HG03280 (cell line): ENCODE data around the gene CCDC146.
"Not testable (repeated sequence)": the region's sequence is repeated elsewhere in the genome, so short reads cannot be mapped to it uniquely, and the experiment has no call there.

ENCODE experiments used
- ATAC-seq: cut with Tn5 transposase; IDR thresholded peaks from one replicate; pipeline ENCODE4 v1.9.1; 2021; ENCODE audit warnings: mild to moderate bottlenecking, moderate library complexity; ENCODE audit not compliant: unreplicated experiment

The CCDC146 gene

DNA sequence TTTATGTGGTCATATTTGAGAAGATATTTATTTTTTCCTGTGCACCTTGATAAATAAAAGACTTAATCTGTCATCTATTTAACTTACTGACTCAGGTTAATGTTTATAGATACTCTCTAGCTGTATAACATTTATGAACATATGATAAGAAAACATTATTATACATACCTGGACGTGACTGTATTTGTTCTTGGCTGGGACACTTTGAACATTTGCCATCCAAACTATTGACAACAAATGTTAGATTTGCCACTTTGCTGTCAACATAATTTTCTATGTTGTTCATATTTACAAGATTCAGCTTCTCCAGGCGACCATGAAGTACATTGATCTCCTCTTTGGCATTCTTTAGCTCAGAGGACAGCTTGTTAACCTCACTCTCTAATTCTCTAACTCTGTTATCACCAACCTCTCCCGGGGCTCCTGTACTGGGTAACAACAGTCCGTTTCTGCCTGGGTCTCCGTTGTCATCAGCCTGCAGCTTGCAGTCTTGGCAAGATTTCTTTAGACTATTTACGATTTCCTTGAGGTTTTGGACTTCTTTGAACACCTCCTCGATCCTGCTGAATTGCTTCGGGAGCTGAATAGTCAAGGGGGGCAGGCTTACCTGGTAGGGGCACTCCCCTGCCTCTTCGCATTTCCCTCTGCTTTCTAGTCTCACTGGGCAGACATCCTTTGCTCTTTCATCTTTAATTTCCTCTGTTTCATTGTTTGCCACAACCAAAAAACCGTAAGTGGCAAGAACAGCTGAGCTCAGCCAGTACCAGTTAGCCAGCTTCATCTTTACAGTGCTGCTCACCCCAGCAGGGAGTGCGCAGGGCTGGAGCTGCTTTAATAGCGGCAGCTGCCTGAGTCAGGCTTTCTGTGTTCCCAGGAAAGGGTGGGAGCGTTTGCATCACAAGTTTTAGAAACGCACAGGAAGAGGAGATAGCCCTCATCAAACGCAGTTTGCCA is 76.9 kb downstream of the CCDC146 start, which contains the start of gene FGL2:
FGL2 (minus strand) TSS at position 807 of the 954 bp plus-strand sequence; CDS start at position 781, 26 bp downstream.
- ATAC-seq = no peak

GRCh38 chr7:77200542-77200941 is 78.1 kb downstream of the CCDC146 start:
- ATAC-seq = no peak

GRCh38 chr7:77202481-77202976 is 80.1 kb downstream of the CCDC146 start:
- peak; percentile 96 for ATAC-seq

GRCh38 chr7:77205706-77206105 is 83.3 kb downstream of the CCDC146 start:
- no peak for ATAC-seq

GRCh38 chr7:77208416-77208815 is 86.0 kb downstream of the CCDC146 start:
- no peak for ATAC-seq

DNA sequence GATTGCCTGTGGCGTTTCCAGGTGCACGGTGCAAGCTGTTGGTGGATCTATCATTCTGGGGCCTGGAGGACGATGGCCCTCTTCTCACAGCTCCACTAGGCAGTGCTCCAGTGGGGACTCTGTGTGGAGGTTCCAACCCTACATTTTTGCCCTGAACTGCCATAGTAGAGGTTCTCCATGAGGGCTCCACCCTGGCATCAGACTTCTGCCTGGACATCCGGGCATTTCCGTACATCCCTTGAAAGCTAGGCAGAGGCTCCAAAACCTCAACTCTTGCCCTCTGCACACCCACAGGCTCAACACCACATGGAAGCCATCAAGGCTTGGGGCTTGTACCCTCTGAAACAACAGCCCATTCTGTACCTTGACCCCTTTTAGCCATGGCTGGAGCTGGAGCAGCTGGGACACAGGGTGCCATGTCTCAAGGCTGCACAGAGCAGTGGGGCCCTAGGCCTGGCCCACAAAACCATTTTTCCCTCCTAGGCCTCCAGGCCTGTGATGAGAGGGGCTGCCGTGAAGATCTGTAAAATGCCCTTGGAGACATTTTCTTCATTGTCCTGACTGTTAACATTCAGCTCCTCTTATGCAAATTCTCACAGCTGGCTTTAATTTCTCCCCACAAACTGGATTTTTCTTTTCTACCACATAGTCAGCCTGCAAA is 87.2 kb downstream of the CCDC146 start:
- no peak for ATAC-seq

DNA sequence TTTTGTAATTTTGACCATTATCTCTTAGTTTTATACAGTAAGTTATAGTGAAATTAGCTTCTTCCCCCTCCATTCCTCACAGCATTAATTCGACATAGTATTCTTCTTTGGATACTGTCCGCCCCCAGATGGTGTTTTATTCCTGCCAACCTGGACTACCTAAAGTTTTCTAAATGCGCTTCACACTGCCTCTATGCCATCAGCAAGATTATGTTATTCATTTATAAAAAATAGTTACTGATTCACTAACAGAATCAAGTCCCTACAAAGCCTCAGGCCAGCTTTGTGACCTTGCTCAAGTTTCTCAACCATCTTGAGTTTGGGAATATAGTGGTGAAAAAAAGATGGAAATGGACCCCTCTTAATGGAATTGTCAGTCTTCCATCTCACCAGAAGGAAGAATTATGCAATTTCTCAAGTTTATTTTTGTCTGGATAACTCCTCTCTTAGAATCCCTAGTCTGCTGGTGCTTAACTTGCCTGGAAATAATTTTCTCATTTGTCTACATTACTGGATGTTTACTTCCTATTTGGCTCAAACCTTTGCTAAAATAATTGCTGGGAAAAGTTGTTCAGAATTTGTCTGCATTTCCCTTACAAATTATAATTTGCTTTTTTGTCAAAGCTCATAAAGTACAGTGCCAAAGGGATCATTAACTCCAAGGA is 93.9 kb downstream of the CCDC146 start:
- ATAC-seq = no peak

DNA sequence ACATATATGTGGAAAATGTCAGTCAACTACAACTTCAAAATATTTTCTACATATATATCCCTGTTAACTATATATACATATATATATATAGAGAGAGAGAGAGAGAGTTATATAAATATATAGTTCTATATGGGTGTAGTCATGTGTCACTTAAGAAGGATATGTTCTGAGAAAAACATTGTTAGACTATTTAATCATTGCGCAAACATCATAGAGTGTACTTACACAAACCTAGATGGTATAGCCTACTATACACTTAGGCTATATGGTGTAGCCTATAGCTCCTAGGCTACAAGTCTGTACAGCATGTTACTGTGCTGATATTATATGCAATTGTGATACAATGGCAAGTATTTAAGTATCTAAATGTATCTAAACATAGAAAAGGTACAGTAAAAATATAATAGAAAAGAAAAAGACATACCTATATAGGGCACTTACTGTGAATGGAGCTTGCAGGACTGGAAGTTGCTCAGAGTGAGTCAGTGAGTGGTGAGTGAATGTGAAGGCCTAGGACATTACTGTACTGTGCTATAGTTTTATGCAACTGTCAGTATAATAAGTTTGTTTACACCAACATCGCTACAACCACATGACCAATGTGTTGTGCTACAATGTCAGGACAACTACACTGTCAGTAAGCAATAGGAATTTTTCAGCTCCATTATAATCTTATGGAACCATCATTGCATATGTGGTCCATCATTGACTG is 95.2 kb downstream of the CCDC146 start:
- ATAC-seq = no peak

- not testable (repeated sequence) for ATAC-seq
These were observed 97.4 kb downstream of the CCDC146 start for GRCh38 chr7:77219701-77220331.

DNA sequence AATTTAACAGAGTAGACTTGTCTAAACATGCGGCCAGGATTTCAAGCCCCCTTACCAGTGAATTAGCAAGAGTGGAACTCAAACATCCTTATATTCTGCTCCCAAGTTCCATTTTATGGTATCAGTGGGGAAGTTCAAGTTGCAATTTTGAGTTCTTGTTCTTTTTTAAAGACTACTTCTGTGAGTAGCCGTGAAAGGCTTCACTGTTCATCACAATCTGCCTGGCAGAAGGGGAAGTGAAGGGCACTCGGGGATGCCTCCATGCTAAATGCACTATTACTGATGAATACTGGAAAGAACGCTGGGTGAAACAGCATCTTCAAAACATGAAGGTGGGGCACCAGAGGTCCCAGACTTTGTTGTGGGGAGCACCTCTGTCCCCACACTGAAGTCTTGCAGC is 99.7 kb downstream of the CCDC146 start:
- ATAC-seq = no peak

DNA sequence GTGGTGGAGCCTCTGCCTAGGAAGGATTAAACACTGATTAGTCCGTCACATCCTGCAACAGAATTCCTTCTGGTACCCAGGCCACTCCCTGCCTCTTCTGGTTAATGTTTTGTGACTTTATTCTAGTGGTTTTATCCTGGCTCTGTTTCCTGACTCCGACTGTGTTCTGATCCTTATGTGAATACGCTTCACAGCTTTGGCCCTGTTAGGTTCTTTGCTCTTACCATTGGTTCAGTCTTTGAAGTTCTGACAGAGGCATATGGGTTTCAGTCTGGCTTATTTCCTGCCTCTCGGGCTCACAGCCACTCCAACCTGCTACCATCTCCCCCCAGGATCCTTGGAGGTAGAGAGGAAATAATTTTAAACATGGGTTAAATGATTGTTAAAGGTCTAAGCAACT is 100.4 kb downstream of the CCDC146 start:
- ATAC-seq = no peak

DNA sequence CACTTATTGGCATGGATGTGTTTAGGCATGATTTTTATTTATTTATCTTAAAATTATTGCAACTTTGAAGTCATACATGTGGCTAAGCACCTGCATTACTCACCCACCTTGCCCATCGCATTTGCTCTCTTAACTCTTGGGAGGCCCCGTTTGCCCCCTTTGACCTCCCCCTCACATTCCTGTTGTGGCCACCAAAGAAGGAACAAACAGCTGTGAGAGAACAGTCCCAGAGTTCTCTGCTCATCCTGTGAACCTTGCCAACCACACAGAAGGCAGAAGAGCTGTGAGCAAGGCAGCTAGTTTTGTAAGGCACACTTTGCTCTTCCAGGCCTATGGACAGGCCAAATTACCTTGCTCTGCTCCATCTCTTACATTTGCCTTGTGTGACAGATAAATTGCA is 100.8 kb downstream of the CCDC146 start:
- ATAC-seq = no peak

GRCh38 chr7:77226357-77226839 is 104.0 kb downstream of the CCDC146 start:
- no peak for ATAC-seq

GRCh38 chr7:77228795-77229194 is 106.4 kb downstream of the CCDC146 start:
- not testable (repeated sequence) for ATAC-seq

DNA sequence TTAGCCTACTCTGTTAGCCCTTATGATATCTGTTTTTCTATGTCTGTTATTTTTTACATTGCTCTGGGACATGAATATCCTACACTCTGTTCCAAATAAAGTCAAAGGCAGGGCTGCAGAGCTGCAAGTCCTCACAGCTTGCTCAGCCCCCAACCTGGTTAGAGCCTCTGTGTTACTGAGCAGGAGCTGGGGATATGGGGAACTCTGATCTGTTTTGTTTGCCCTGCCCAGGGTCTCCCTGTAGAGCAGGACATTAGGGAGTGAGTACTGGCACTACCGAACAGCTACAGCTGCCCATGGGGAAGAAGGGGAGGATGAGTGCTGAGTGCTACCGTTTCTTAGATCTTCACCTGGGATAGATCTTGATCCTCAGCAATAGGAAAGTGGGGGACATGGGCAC is 110.1 kb downstream of the CCDC146 start:
- no peak for ATAC-seq

DNA sequence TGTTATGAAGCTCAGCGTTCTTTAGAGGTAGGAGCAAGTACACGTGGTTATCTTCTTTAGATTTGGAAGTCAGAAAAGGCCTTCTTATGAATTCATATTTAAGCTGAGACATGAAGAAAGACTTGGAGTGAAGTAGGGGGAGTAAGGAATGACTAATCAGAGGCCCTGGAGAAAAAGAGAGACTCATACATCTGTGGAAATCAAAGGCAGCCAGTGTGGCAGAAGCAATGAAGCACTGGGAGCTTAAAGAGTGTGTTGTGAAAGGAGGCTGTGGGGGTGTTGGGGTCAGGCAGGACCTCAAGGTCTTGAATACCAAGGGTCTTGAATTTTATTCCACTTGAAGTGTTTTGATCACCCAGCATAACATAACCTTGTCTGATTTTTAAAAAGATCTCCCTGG is 112.9 kb downstream of the CCDC146 start:
- no peak for ATAC-seq

GRCh38 chr7:77238703-77239136 is 116.3 kb downstream of the CCDC146 start:
- no peak for ATAC-seq

- no peak for ATAC-seq
These were observed 117.1 kb downstream of the CCDC146 start for GRCh38 chr7:77239471-77239870.

GRCh38 chr7:77242068-77242467 is 119.7 kb downstream of the CCDC146 start:
- ATAC-seq = no peak

DNA sequence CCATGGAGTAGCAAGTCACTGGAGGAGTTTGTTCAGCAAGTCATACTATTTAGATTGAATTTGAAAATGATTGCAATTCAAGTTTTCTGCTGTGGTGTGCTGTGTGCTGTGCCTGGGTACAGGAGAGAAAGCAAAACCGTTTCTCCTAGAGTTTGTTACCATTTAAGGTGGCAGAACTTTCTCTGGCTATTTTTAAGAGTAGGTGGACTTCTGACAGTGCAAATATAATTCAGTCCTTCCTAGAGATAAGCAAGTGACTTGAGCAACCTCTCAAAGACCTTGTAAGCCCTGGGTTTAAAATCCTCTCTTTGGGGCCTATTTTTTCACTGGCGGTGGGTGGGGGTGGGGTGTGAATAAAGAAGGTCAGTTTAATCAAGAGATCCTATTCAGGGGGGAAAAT is 120.1 kb downstream of the CCDC146 start:
- no peak for ATAC-seq
